Mesothelial cell of epicardium (in vitro differentiated cells): ENCODE data around the gene JSRP1. TPM values are rescaled to one million over a fixed set of nuclear protein-coding genes. Genes with fewer than 3 reads are reported as not detected.

Experiments used
- DNase-seq, 2 experiments: peaks; one replicate each; pipeline ENCODE4 v3.0.0; 2021; ENCODE audit warnings: low spot score in 2 of 2; ENCODE audit not compliant: unreplicated experiment in 2 of 2
- H3K27ac Mint-ChIP-seq: 2 replicates; pipeline ENCODE4 v1.8.0; 2021; ENCODE audit warnings: mixed read lengths
- H3K27me3 Mint-ChIP-seq: 2 replicates; pipeline ENCODE4 v1.8.0; 2021; ENCODE audit warnings: low read depth, mixed read lengths
- H3K36me3 Mint-ChIP-seq: 2 replicates; pipeline ENCODE4 v1.8.0; 2021; ENCODE audit warnings: mixed read lengths
- H3K4me1 Mint-ChIP-seq: 2 replicates; pipeline ENCODE4 v1.8.0; 2021; ENCODE audit warnings: mixed read lengths
- H3K4me3 Mint-ChIP-seq: 2 replicates; pipeline ENCODE4 v1.8.0; 2021; ENCODE audit warnings: mild to moderate bottlenecking, moderate library complexity, mixed read lengths
- H3K9me3 Mint-ChIP-seq: 2 replicates; pipeline ENCODE4 v1.8.0; 2021; ENCODE audit warnings: mixed read lengths
- total RNA-seq: library from RNA; stranded (reverse); gene quantifications from 3 replicates; pipeline ENCODE4 v1.2.1, GENCODE V29; 2021
- TF ChIP-seq, protein P1 (sequence below): fragments of 200-600 bp; sonication (generic); IDR thresholded peaks from one replicate; pipeline ENCODE4 v1.5.0; 2021; ENCODE audit warnings: antibody characterized with exemption; ENCODE audit not compliant: unreplicated experiment

The JSRP1 gene
- total RNA-seq, 1 donor from 2014 or later: 0.80 TPM

DNA sequence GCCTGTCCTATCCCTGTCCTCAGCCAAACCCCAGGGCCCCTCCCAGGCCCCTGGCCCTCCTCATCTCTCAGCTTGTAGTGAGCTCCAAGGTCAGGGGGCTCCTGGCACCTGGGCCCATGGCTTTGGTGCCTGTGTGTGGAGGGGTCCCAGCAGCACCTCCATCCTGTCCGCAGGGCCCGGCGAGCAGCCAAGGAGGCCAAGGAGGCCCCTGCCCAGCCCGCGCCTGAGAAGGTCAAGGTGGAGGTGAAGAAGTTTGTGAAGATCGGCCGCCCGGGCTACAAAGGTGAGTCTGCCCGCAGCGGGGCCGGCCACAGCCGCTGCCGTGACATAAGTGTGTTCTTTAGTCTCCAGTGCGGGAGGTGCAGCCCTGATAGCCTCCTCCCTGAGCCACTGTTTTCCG, 10.9 kb downstream of the JSRP1 start:
- H3K27me3 Mint-ChIP-seq: no peaks in the 10 kb centered on the region
- no peaks in the 10 kb centered on the region for H3K9me3 Mint-ChIP-seq
- TF ChIP-seq, protein P1, sequence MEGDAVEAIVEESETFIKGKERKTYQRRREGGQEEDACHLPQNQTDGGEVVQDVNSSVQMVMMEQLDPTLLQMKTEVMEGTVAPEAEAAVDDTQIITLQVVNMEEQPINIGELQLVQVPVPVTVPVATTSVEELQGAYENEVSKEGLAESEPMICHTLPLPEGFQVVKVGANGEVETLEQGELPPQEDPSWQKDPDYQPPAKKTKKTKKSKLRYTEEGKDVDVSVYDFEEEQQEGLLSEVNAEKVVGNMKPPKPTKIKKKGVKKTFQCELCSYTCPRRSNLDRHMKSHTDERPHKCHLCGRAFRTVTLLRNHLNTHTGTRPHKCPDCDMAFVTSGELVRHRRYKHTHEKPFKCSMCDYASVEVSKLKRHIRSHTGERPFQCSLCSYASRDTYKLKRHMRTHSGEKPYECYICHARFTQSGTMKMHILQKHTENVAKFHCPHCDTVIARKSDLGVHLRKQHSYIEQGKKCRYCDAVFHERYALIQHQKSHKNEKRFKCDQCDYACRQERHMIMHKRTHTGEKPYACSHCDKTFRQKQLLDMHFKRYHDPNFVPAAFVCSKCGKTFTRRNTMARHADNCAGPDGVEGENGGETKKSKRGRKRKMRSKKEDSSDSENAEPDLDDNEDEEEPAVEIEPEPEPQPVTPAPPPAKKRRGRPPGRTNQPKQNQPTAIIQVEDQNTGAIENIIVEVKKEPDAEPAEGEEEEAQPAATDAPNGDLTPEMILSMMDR: no peak
- peaks cover 18% of the 10 kb centered on the region for H3K4me1 Mint-ChIP-seq
- peaks cover 2% of the 10 kb centered on the region for H3K36me3 Mint-ChIP-seq
- H3K27ac Mint-ChIP-seq: no peak overlapping the region
- DNase-seq: no peak
- H3K4me3 Mint-ChIP-seq: no peak overlapping the region

GRCh38 chr19:2244486-2244885, 11.7 kb downstream of the JSRP1 start:
- Mint-ChIP-seq H3K27ac (no peak overlapping the region), H3K4me1 (peaks cover 24% of the 10 kb centered on the region), H3K9me3 (no peaks in the 10 kb centered on the region), H3K4me3 (no peak overlapping the region), H3K27me3 (no peaks in the 10 kb centered on the region), H3K36me3 (peaks cover 3% of the 10 kb centered on the region)
- DNase-seq: no peak
- TF ChIP-seq, protein P1: no peak

DNA sequence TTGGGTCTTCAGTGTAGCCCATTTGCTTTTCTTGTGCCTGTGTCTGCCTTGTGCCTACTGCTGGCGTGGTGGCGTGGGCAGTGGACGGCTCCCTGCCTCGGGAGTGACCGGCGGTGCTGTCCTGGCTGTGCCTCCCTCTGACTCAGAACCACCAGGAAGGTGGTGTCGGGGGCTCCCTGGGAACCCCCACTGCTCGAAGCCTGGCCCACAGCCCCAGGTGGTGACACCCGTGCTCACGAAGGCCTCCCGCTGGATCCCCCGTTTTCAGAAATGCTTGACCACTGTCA, 12.1 kb downstream of the JSRP1 start:
- TF ChIP-seq, protein P1: no peak
- H3K36me3 Mint-ChIP-seq: peaks cover 5% of the 10 kb centered on the region
- H3K4me1 Mint-ChIP-seq: peaks cover 26% of the 10 kb centered on the region
- DNase-seq: no peak
- no peaks in the 10 kb centered on the region for H3K27me3 Mint-ChIP-seq
- H3K4me3 Mint-ChIP-seq: no peak overlapping the region
- H3K9me3 Mint-ChIP-seq: no peaks in the 10 kb centered on the region
- H3K27ac Mint-ChIP-seq: no peak overlapping the region

- no peaks in the 10 kb centered on the region for H3K9me3 Mint-ChIP-seq
- no peaks in the 10 kb centered on the region for H3K27me3 Mint-ChIP-seq
- no peak overlapping the region for H3K4me3 Mint-ChIP-seq
- no peak overlapping the region for H3K27ac Mint-ChIP-seq
- DNase-seq: no peak
- peaks cover 32% of the 10 kb centered on the region for H3K4me1 Mint-ChIP-seq
- TF ChIP-seq, protein P1: no peak
- peaks cover 5% of the 10 kb centered on the region for H3K36me3 Mint-ChIP-seq
Observed at GRCh38 chr19:2243274-2244124, 12.7 kb downstream of the JSRP1 start.

DNA sequence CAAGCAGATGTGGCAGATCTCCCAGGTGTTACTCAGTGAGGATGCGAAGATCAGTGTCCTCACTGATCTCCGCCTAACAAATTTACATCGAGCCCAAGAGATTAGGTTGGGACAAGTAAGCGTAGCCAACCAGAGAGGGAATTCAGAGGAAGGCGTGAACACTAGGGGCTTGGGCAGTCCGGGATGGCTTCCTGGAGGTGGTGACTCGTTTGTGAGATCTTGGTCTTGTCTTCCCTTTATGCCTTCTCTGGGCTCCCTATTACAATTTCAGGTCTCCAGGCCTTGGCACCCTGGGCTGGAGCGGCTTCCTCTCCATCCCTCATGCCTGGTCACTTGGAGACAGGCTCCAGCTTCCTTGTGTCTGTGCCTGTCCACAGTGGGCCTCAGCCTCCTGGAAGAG, 13.4 kb downstream of the JSRP1 start:
- no peak overlapping the region for H3K4me3 Mint-ChIP-seq
- TF ChIP-seq, protein P1: no peak

More for the DNA sequence above, 13.4 kb downstream of the JSRP1 start:
- Mint-ChIP-seq H3K27me3 (no peaks in the 10 kb centered on the region), H3K9me3 (no peaks in the 10 kb centered on the region), H3K27ac (no peak overlapping the region), H3K36me3 (peaks cover 5% of the 10 kb centered on the region), H3K4me1 (peaks cover 38% of the 10 kb centered on the region)
- DNase-seq: no peak
